ENCODE results near the gene LEPR.

The LEPR gene

GRCh38 chr1:65409816-65410326, 10.6 kb upstream of the LEPR start:
- DNase-seq, result no peak

GRCh38 chr1:65412256-65412983, 8.0 kb upstream of the LEPR start:
- no peak for DNase-seq

GRCh38 chr1:65412984-65413375, 7.5 kb upstream of the LEPR start:
- DNase-seq, result no peak

- no peak for DNase-seq
These were observed 5.9 kb upstream of the LEPR start for GRCh38 chr1:65414538-65414937.

- no peak for DNase-seq
These were observed 3.7 kb upstream of the LEPR start for GRCh38 chr1:65416767-65417166.

GRCh38 chr1:65417729-65418128, 2.7 kb upstream of the LEPR start:
- no peak for DNase-seq

GRCh38 chr1:65418522-65419185, 1.8 kb upstream of the LEPR start:
- no peak for DNase-seq

GRCh38 chr1:65419681-65420589, 533 bp upstream of the LEPR start:
- DNase-seq, result peak; percentile 93 to 99 (median 95)

- no peak for DNase-seq
These were observed 1.0 kb downstream of the LEPR start for GRCh38 chr1:65421351-65422025.

- DNase-seq, result no peak
These were observed 2.1 kb downstream of the LEPR start for GRCh38 chr1:65422241-65423203.

- no peak for DNase-seq
These were observed 3.6 kb downstream of the LEPR start for GRCh38 chr1:65423884-65424572.

GRCh38 chr1:65424573-65424889, 4.1 kb downstream of the LEPR start:
- no peak for DNase-seq

GRCh38 chr1:65425006-65425405, 4.5 kb downstream of the LEPR start:
- DNase-seq, result no peak

- no peak for DNase-seq
These were observed 5.2 kb downstream of the LEPR start for GRCh38 chr1:65425697-65426096.

- no peak for DNase-seq
These were observed 8.6 kb downstream of the LEPR start for GRCh38 chr1:65429078-65429477.

- DNase-seq, result no peak
These were observed 9.3 kb downstream of the LEPR start for GRCh38 chr1:65429806-65430205.

- no peak for DNase-seq
These were observed 10.7 kb downstream of the LEPR start for GRCh38 chr1:65431111-65431705.

GRCh38 chr1:65432918-65433317, 12.4 kb downstream of the LEPR start:
- no peak for DNase-seq

- DNase-seq, result no peak
These were observed 13.8 kb downstream of the LEPR start for GRCh38 chr1:65434255-65434654.

- DNase-seq, result no peak
These were observed 14.3 kb downstream of the LEPR start for GRCh38 chr1:65434760-65435159.

GRCh38 chr1:65435987-65436386, 15.5 kb downstream of the LEPR start:
- no peak for DNase-seq

Data from activated naive CD4-positive, alpha-beta T cell (primary cell).